Cerebellar cortex (tissue), 1 donor: Measurements from ENCODE around the gene PRPF38B.
"Not testable (repeated sequence)": the region's sequence is repeated elsewhere in the genome, so short reads cannot be mapped to it uniquely, and the experiment has no call there.

Experiments used
- DNase-seq: peaks from one replicate; pipeline ENCODE4 v3.0.0-alpha.2; 2015; ENCODE audit warnings: low spot score

PRPF38B gene, protein sequence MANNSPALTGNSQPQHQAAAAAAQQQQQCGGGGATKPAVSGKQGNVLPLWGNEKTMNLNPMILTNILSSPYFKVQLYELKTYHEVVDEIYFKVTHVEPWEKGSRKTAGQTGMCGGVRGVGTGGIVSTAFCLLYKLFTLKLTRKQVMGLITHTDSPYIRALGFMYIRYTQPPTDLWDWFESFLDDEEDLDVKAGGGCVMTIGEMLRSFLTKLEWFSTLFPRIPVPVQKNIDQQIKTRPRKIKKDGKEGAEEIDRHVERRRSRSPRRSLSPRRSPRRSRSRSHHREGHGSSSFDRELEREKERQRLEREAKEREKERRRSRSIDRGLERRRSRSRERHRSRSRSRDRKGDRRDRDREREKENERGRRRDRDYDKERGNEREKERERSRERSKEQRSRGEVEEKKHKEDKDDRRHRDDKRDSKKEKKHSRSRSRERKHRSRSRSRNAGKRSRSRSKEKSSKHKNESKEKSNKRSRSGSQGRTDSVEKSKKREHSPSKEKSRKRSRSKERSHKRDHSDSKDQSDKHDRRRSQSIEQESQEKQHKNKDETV

DNA sequence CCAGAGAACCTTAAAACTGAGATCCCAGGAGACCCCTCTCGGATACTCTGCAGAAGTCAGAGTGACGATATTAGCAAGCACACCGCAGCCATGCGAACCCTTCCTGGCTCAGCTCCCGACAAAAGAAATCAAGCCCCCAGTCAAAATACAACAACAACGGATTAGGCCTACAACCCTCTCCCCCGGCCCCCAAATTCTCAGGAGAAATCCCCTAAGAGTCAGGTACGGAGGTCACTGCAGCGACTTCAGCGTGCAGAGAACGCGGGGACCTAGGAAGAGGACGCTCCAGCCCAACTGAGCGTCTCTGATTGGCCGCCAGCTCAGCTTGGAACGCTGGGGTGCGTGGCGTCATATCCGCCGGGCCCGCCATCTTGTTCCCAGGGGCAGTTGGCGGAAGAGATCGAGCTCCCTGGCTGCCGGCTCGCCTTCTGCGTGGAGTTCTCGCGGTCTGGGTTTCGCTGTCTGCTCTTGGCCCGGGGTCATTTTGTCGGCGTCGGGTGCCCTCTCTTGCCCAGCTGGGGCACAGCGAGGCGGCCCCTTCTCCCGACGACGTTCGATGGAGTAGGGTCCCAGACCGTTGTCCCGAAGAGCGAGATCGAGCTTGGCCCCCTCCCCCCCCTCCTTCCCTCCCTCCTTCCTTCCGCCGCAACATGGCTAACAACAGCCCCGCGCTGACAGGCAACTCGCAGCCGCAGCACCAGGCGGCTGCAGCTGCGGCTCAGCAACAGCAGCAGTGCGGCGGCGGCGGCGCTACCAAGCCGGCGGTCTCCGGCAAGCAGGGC, at the start of gene PRPF38B:
Gene PRPF38B, plus strand, starts transcription at position 369 of the 782 bp plus-strand sequence. Its CDS starts 282 bp downstream, at position 651.
- DNase-seq: peak; percentile 95

DNA sequence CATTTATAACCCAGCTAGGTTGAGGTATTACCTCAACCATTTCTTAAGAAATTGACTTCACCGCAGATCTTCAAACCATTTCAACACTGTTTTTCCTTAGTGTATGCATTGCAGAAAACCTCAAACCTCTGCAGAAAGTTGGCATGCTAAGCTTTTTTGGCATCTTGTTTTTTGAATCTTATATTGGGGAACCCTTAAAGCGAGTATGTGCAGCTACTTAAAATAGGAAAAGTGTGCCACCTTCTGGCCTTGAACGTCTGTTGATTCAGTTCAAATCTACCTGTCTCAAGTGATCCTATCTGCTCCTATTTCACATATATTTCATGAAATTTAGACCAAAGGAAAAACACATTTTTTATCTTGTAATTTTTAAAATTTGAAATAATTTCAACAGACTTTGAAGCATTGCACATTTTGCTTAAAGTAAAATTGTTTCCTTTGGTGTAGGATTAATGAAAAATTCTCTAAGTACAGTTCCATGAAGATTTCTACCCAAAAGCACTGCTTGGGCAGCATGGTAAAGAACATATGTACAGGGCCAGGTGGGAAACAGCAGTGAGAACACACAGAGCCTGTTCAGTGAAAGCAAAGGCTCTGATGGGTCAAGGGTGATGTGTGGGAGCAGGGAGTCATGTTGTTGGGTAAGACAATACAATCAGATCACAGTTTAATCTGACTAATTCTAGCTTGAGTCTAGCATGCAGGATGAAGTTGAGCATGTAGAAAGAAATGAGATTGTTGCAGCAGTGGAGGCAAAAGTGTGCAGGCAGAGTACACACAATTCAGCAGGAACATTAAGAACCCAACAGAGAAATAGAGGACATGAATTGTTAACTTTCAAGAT, 48.4 kb upstream of the PRPF38B start:
- DNase-seq: peak; percentile 90

DNA sequence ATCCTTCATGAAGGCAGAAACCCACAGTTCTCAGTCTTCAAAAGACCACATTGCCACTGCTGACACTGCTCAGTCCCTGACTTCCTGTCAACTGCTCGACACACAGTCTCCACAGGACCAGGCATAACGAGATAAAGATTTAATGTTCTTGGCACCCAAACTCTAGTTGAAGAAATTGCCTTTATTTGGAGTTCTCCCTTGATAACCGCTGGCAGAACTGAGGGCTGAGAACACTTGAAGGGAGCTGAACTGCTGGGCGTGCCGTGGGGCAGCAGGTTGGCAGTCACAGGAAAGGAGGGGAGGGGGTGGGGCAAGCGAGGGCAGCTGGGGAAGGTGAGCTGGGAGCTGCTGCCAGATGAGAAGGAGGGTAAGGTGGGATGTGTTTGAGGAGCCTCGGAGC, 47.1 kb upstream of the PRPF38B start:
- DNase-seq: no peak

DNA sequence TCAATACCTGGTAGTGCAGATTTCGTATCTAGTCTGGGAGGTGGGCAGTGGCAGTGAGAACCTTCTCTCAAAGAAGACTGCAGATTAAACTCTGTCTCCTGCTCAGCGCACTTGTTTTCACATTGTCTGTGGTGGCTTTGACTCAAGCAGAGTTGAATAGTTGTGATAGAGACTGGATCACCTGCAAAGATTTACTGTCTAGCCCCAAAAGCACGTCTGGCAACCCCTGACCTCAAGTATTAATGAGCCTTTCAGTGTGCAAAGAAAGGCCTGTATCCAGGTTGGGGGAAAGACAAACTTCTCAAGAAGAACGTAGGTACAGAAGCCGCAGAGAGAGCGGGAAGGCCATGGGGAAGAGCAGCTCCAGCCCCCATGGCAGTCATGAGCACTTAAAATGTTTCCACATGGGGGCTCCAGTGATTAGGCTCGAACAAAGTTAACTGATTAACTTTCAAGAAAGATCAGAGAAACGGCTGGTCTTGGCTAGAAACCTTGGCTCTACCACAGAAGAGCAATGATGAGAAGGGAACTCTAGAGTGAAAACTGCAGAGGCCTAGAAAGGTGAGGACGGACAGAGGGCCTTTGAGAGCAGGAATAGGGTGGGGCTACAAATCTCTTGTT, 46.4 kb upstream of the PRPF38B start:
- no peak for DNase-seq

GRCh38 chr1:108646265-108646647, 45.9 kb upstream of the PRPF38B start:
- DNase-seq: peak; percentile 69

DNA sequence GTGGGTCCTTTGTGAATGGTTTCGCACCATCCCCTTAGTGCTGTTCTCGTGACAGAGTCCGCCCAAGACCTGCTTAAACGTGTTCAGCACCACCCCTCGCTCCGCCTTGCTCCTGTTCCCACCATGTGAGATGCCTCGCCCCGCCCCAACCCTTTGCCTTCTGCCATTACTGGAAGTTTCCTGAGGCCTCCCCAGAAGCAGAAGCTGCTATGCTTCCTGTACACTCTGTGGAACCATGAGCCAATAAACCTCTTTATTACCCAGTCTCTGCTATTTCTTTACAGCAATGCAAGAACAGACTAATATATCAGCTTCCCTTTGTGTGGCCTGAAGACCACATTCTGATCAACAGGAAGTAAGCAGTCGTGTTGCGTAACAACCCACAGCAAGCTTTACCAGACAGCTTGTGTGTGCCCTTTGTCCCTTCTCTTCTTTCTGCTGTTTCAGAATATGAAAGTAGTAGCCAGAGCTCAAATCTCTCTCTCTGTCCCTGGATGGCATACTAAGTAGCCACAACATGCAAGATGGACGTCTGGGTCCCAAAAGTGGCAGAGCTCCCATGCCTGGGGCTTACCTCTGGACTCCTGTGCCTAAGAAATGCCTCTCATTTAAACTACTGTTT, 45.4 kb upstream of the PRPF38B start:
- DNase-seq: no peak

DNA sequence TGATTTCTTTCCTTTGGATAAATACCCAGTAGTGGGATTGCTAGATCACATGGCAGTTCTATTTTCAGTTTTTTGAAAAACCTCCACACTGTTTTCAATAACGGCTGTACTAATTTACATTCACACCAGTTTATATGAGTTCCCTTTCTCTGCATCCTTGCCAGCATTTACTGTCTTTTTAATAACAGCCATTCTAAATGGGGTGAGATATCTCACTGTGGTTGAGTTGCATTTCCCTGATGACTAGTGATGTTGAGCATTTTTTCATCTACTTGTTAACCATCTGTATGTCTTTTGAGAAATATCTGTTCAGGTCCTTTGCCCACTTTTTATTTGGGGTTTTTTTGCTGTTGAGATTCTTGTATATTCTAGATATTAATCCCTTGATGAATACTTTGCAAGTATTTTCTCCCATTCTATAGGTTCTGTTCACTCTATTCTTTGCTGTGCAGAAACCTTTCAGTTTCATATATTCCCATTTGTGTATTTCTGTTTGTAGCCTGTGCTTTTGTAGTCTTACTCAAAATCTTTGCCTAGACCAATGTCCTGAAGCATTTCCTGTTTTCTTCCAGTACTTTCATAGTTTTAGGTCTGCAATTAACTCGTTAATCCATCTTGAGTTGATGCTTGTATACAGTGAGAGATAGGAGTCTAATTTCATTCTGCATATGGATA, 38.5 kb upstream of the PRPF38B start:
- DNase-seq: no peak

- no peak for DNase-seq
These were observed 34.6 kb upstream of the PRPF38B start for GRCh38 chr1:108657356-108658080.

- DNase-seq: peak; percentile 26
These were observed 31.0 kb upstream of the PRPF38B start, which contains the start of gene HENMT1 for GRCh38 chr1:108661030-108661609. Gene HENMT1, minus strand, starts transcription at chr1:108661093. Its CDS starts 1,209 bp downstream, at chr1:108659884.

DNA sequence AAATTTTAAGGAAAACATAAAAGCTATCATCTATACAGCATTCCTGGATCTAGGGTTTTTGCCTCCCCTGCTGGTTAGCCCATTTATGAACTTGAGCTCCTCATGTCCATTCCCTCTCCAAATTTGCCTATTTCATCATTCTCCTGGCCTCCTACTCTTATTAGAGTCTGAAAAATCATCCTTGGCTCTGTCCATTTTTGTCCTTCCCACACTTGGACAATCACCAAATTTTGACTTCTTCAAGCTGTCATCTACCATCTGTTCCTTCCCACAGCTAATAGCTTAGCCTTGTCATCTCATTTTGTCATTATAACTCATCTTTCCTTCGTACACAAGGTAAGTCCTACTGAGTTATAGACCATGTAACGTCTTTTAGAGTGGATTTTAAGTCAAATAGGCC, 29.0 kb upstream of the PRPF38B start:
- DNase-seq: peak; percentile 98

- peak; percentile 62 for DNase-seq
These were observed 27.6 kb upstream of the PRPF38B start for GRCh38 chr1:108664481-108664880.

- DNase-seq: no peak
These were observed 27.0 kb upstream of the PRPF38B start for GRCh38 chr1:108665067-108665466.

DNA sequence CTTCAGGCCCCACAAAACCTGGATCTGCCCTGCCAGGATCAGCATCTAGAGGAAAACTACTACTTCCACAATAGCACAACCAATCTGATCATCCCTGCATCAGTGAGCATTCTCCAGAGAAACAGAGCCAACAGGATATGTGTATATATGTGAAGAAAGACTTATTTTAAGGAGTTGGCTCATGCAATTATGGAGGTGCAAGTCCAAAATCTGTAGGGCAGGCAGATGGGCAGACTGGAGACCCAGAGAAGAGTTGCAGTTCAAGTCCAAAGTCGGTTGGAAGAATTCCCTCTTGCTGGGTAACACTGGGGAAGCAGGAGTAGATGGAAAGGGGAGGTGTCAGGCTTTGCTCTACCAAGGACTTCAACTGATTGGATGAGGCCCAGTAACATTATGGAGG, 26.3 kb upstream of the PRPF38B start:
- no peak for DNase-seq

- DNase-seq: not testable (repeated sequence)
These were observed 24.7 kb upstream of the PRPF38B start for GRCh38 chr1:108667422-108667821.

- DNase-seq: no peak
These were observed 23.3 kb upstream of the PRPF38B start for GRCh38 chr1:108668777-108669176.

GRCh38 chr1:108669679-108670078, 22.4 kb upstream of the PRPF38B start:
- DNase-seq: no peak

- no peak for DNase-seq
These were observed 21.9 kb upstream of the PRPF38B start for GRCh38 chr1:108670131-108670773.

GRCh38 chr1:108671143-108671542, 21.0 kb upstream of the PRPF38B start:
- no peak for DNase-seq

GRCh38 chr1:108678706-108679105, 13.4 kb upstream of the PRPF38B start:
- DNase-seq: no peak
